Measurements from ENCODE around the gene DDAH1.

DNA sequence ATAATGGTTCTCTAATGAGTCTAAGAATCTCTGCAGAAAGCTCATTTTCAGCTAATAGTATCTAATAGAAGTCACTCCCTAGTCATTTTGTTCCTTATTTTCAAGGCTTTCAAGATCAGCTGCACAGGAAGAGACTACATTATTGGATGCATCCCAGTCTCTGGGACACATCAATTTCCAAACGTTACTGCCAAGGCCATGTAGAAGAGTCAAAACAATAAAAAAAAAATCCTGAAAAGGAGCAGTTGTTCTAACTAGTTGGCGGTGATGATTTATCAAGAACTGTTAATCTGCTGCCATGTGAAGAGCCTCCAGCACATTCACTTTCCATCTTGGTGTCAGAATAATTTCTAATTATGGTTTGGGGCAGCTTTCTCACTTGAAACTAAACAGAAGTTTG lies 5.7 kb downstream of the DDAH1 start:
- TF ChIP-seq POLR2A (IDR thresholded peaks at IDR 0.05; ENCODE audit: low read depth, low read length) (no peak), POLR2AphosphoS5 (IDR thresholded peaks at IDR 0.05; ENCODE audit: low read depth, low read length) (no peak), TAF1 (IDR thresholded peaks at IDR 0.05; ENCODE audit: borderline replicate concordance, low read depth, low read length) (no peak)
